ENCODE measurements around the gene CCDC136. TPM values are rescaled to one million over a fixed set of nuclear protein-coding genes. Genes with fewer than 3 reads are reported as not detected.

Gene CCDC136
- polyA plus RNA-seq, 1 of the 3 experiments (the other 2 are of a cell fraction), result 48.4 TPM

GRCh38 chr7:128770233-128770632 is 21.5 kb upstream of the CCDC136 start (continued):
- TF ChIP-seq RXRA (IDR thresholded peaks at IDR 0.05; ENCODE audit: borderline replicate concordance, low read depth), result no peak
- TF ChIP-seq MAX (IDR thresholded peaks at IDR 0.05; ENCODE audit: low read depth), result no peak
- TF ChIP-seq RAD21 (IDR thresholded peaks at IDR 0.05; ENCODE audit: low read length), result no peak
- no peak for TF ChIP-seq NRF1 (IDR thresholded peaks at IDR 0.05; ENCODE audit: low read depth, low read length)
- TF ChIP-seq TEAD4 (IDR thresholded peaks at IDR 0.05; ENCODE audit: borderline replicate concordance, insufficient read depth), result no peak
- no peak for TF ChIP-seq RCOR1 (IDR thresholded peaks at IDR 0.05; ENCODE audit: low read length)

GRCh38 chr7:128773604-128774003 is 18.2 kb upstream of the CCDC136 start:
- H4K20me1 ChIP-seq (ENCODE audit: insufficient read depth), result no peaks in the 10 kb centered on the region; the same call in 1 of the 2 replicates
- WGBS (ENCODE audit: low lambda C conversion rate), result 94% methylated on average over 12 of the region's 12 CpGs
- H3K27me3 ChIP-seq (ENCODE audit: insufficient read depth), result no peaks in the 10 kb centered on the region
- peaks cover 0 to 3% of the 10 kb centered on the region in 2 experiments; a peak in 1 of 4 replicates for H3K4me1 ChIP-seq (ENCODE audit: control insufficient read depth in 1 of 2, insufficient read depth in 2 of 2, low read depth in 1 of 2, low read length in 1 of 2)
- H3F3A ChIP-seq (replicated peaks; ENCODE audit: insufficient read depth), result peaks cover 65% of the 10 kb centered on the region
- DNase-seq, result no peak
- peaks cover 12% of the 10 kb centered on the region; the same call in 1 of the 2 replicates for H3K79me2 ChIP-seq (ENCODE audit: insufficient read depth)
- H3K4me3 ChIP-seq (ENCODE audit: low read depth in 2 of 2, low read length in 1 of 2), result no peak overlapping the region
- TF ChIP-seq ELF1 (IDR thresholded peaks at IDR 0.05) (no peak), MXI1 (IDR thresholded peaks at IDR 0.05; ENCODE audit: low read depth, low read length) (no peak), USF2 (IDR thresholded peaks at IDR 0.05; ENCODE audit: borderline replicate concordance, low read depth, low read length) (no peak), JUND (IDR thresholded peaks at IDR 0.05) (no peak), NRF1 (IDR thresholded peaks at IDR 0.05; ENCODE audit: low read depth, low read length) (no peak), GATA2 (CRISPR knock-in tag; IDR thresholded peaks at IDR 0.05) (no peak), TEAD4 (IDR thresholded peaks at IDR 0.05; ENCODE audit: borderline replicate concordance, insufficient read depth) (no peak), FOXJ3 (CRISPR knock-in tag; IDR thresholded peaks at IDR 0.05) (no peak), FOXM1 (IDR thresholded peaks at IDR 0.05; ENCODE audit: low read depth) (no peak), SIN3A (IDR thresholded peaks at IDR 0.05; ENCODE audit: borderline replicate concordance, low read depth, low read length) (no peak), RAD21 (IDR thresholded peaks at IDR 0.05; ENCODE audit: low read length) (no peak)
- CTCF ChIA-PET, result no interaction called here
- H3K36me3 ChIP-seq (replicated peaks in 1 of 2; ENCODE audit: control insufficient read depth in 1 of 2, insufficient read depth in 2 of 2, low read length in 1 of 2), result peaks cover 49 to 61% of the 10 kb centered on the region in 2 experiments
- no peaks in the 10 kb centered on the region for H3K9me2 ChIP-seq
- no peak overlapping the region for H2AFZ ChIP-seq (ENCODE audit: low read depth)
- H3K4me2 ChIP-seq, result no peak overlapping the region
- H3K27ac ChIP-seq (ENCODE audit: low read depth in 2 of 2, low read length in 1 of 2), result no peak overlapping the region
- POLR2A ChIA-PET, result no interaction called here
- H3K9me3 ChIP-seq, result peaks cover 13% of the 10 kb centered on the region
- H3K9ac ChIP-seq, result no peak overlapping the region

- 96% methylated on average over 13 of the region's 13 CpGs for whole genome bisulfite sequencing (ENCODE audit: low lambda C conversion rate)
- H3K9ac ChIP-seq, result no peak overlapping the region
- H2AFZ ChIP-seq (ENCODE audit: low read depth), result no peak overlapping the region
- H3K9me2 ChIP-seq, result no peaks in the 10 kb centered on the region
- H3F3A ChIP-seq (replicated peaks; ENCODE audit: insufficient read depth), result peaks cover 64% of the 10 kb centered on the region
- H3K4me1 ChIP-seq (ENCODE audit: control insufficient read depth in 1 of 2, insufficient read depth in 2 of 2, low read depth in 1 of 2, low read length in 1 of 2), result peaks cover 0 to 3% of the 10 kb centered on the region in 2 experiments; a peak in 1 of 4 replicates
- H4K20me1 ChIP-seq (ENCODE audit: insufficient read depth), result no peaks in the 10 kb centered on the region; the same call in 1 of the 2 replicates
- H3K4me3 ChIP-seq (ENCODE audit: low read depth in 2 of 2, low read length in 1 of 2), result no peak overlapping the region
- H3K36me3 ChIP-seq (replicated peaks in 1 of 2; ENCODE audit: control insufficient read depth in 1 of 2, insufficient read depth in 2 of 2, low read length in 1 of 2), result peaks cover 44 to 55% of the 10 kb centered on the region in 2 experiments
- ChIA-PET POLR2A (interaction anchor here (1.0 kb wide), 1 partner anchor 9 kb away, joined by 4 read pairs; no protein-coding TSS in a partner anchor), CTCF (interaction anchor here (1.2 kb wide), 1 partner anchor 9 kb away, joined by 5 read pairs; no protein-coding TSS in a partner anchor)
- TF ChIP-seq ZBTB33 (IDR thresholded peaks at IDR 0.05; ENCODE audit: borderline replicate concordance, low read depth) (no peak), NRF1 (IDR thresholded peaks at IDR 0.05; ENCODE audit: low read depth, low read length) (no peak)
- H3K27me3 ChIP-seq (ENCODE audit: insufficient read depth), result no peaks in the 10 kb centered on the region
- H3K9me3 ChIP-seq, result peaks cover 13% of the 10 kb centered on the region
- DNase-seq, result no peak
- H3K27ac ChIP-seq (ENCODE audit: low read depth in 2 of 2, low read length in 1 of 2), result no peak overlapping the region
- H3K4me2 ChIP-seq, result no peak overlapping the region
- peaks cover 10% of the 10 kb centered on the region; the same call in 1 of the 2 replicates for H3K79me2 ChIP-seq (ENCODE audit: insufficient read depth)
Measured at GRCh38 chr7:128774029-128774689, 17.6 kb upstream of the CCDC136 start.
